CD14-positive monocyte (primary cell): ENCODE results near the gene GREB1. TPM values are rescaled to one million over a fixed set of nuclear protein-coding genes. Genes with fewer than 3 reads are reported as not detected.

Source experiments
- DNase-seq, 3 donors: peaks; one replicate each; pipeline ENCODE4 v3.0.0-alpha.2; 2011 to 2022
- H2AFZ ChIP-seq: 2 replicates; pipeline ENCODE4 v1.6.0; 2012; ENCODE audit warnings: mild to moderate bottlenecking, low read depth, low read length, inconsistent platforms; ENCODE audit not compliant: insufficient read depth, poor library complexity, severe bottlenecking
- H3K27ac ChIP-seq, 2 donors: 1 replicate in 1 of 2; 2 replicates in 1 of 2; pipeline ENCODE4 v1.5.1; 2012 to 2013; ENCODE audit warnings: low read length in 2 of 2, control low read depth in 1 of 2, inconsistent platforms in 1 of 2, low read depth in 1 of 2, mild to moderate bottlenecking in 1 of 2
- H3K27me3 ChIP-seq, 2 donors: one replicate each; pipeline versions ENCODE4 v1.6.0 to v1.6.1; 2011 to 2013; ENCODE audit warnings: low read length in 2 of 2; ENCODE audit not compliant: control insufficient read depth in 2 of 2, insufficient read depth in 2 of 2
- H3K36me3 ChIP-seq, 2 donors: replicated peaks in 1 of 2; 1 replicate in 1 of 2; 2 replicates in 1 of 2; pipeline versions ENCODE4 v1.5.1 to v1.6.1; 2012 to 2013; ENCODE audit warnings: low read length in 2 of 2, control low read depth in 1 of 2, inconsistent platforms in 1 of 2, mild to moderate bottlenecking in 1 of 2; ENCODE audit not compliant: insufficient read depth in 2 of 2, control insufficient read depth in 1 of 2
- H3K4me1 ChIP-seq, 2 donors: 1 replicate in 1 of 2; 2 replicates in 1 of 2; pipeline versions ENCODE4 v1.5.1 to v1.6.1; 2012 to 2013; ENCODE audit warnings: low read length in 2 of 2, control low read depth in 1 of 2, inconsistent platforms in 1 of 2, mild to moderate bottlenecking in 1 of 2, moderate library complexity in 1 of 2; ENCODE audit not compliant: insufficient read depth in 2 of 2, control insufficient read depth in 1 of 2
- H3K4me2 ChIP-seq: replicated peaks from 2 replicates; pipeline ENCODE3; 2012; ENCODE audit warnings: low read length, moderate library complexity, mild to moderate bottlenecking; ENCODE audit not compliant: poor library complexity, severe bottlenecking; ENCODE audit errors: extremely low read depth
- H3K4me3 ChIP-seq, 3 experiments: fragments of 200-600 bp in 1 of 3; sonication (generic) in 1 of 3; replicated peaks in 1 of 3; 1 replicate in 2 of 3; 2 replicates in 1 of 3; pipeline ENCODE4 v1.5.1; 2011 to 2013; ENCODE audit warnings: low read length in 3 of 3, mild to moderate bottlenecking in 3 of 3, control low read depth in 2 of 3, low read depth in 2 of 3, inconsistent platforms in 1 of 3, moderate library complexity in 1 of 3
- H3K79me2 ChIP-seq: 2 replicates; pipeline ENCODE4 v1.6.0; 2012; ENCODE audit warnings: mild to moderate bottlenecking, control low read depth, inconsistent platforms, low read length, moderate library complexity; ENCODE audit not compliant: insufficient read depth
- H3K9ac ChIP-seq: 2 replicates; pipeline ENCODE4 v1.6.0; 2017; ENCODE audit warnings: low read length, mild to moderate bottlenecking; ENCODE audit not compliant: insufficient read depth, poor library complexity, severe bottlenecking
- H3K9me3 ChIP-seq, 2 donors: replicated peaks in 1 of 2; 1 replicate in 1 of 2; 2 replicates in 1 of 2; pipeline versions ENCODE4 v1.5.1 to v1.6.1; 2012 to 2013; ENCODE audit warnings: low read length in 2 of 2, control low read depth in 1 of 2; ENCODE audit not compliant: control insufficient read depth in 1 of 2, insufficient read depth in 1 of 2
- H4K20me1 ChIP-seq: 2 replicates; pipeline ENCODE4 v1.6.0; 2012; ENCODE audit warnings: mild to moderate bottlenecking, low read length, control low read depth, moderate library complexity; ENCODE audit not compliant: insufficient read depth
- H3K27ac Mint-ChIP-seq, 7 donors: one replicate each; pipeline ENCODE4 v1.8.0; 2020; ENCODE audit warnings: mild to moderate bottlenecking in 7 of 7, mixed read lengths in 7 of 7, moderate library complexity in 6 of 7, inconsistent platforms in 2 of 7
- H3K27me3 Mint-ChIP-seq, 3 donors: one replicate each; pipeline ENCODE4 v1.8.0; 2021 to 2022; ENCODE audit warnings: low read depth in 3 of 3, mild to moderate bottlenecking in 3 of 3, mixed read lengths in 3 of 3, moderate library complexity in 3 of 3, inconsistent platforms in 1 of 3
- H3K36me3 Mint-ChIP-seq, 2 donors: one replicate each; pipeline ENCODE4 v1.8.0; 2020; ENCODE audit warnings: mixed read lengths in 2 of 2, inconsistent platforms in 1 of 2, mild to moderate bottlenecking in 1 of 2
- H3K4me1 Mint-ChIP-seq: one replicate; pipeline ENCODE4 v1.8.0; 2020; ENCODE audit warnings: mild to moderate bottlenecking, mixed read lengths
- H3K4me3 Mint-ChIP-seq, 2 donors: one replicate each; pipeline ENCODE4 v1.8.0; 2020; ENCODE audit warnings: mild to moderate bottlenecking in 2 of 2, mixed read lengths in 2 of 2, moderate library complexity in 1 of 2
- H3K9me3 Mint-ChIP-seq, 7 donors: one replicate each; pipeline ENCODE4 v1.8.0; 2020 to 2022; ENCODE audit warnings: mixed read lengths in 7 of 7, mild to moderate bottlenecking in 6 of 7, moderate library complexity in 6 of 7, inconsistent platforms in 2 of 7
- CTCF ChIP-seq: fragments of 200-600 bp; IDR thresholded peaks from one replicate; pipeline ENCODE4 v1.8.0; 2022; ENCODE audit warnings: antibody characterized with exemption, mild to moderate bottlenecking
- WGBS: methylation state at CpG from one replicate; pipeline ENCODE4 v1.1.5; 2013; ENCODE audit warnings: missing lambda C conversion rate; ENCODE audit not compliant: insufficient coverage; 5-methylcytosine and 5-hydroxymethylcytosine counted together
- intact Hi-C, 2 donors: fragments of 100-400 bp; cut with micrococcal nuclease; formaldehyde crosslinking; loops; one replicate each; pipeline versions ENCODE4 v1.15.0 to v1.15.1; 2023
- polyA plus RNA-seq, 3 donors: library from polyadenylated mRNA; depleted of rRNA in 1 of 3; unstranded in 2 of 3; stranded (reverse) in 1 of 3; fragments of 300-500 nt in 2 of 3; fragments of >200 nt in 1 of 3; fragmentation: Illumina TruSeq in 2 of 3; gene quantifications; 1 replicate in 2 of 3; 2 replicates in 1 of 3; pipeline ENCODE4 v1.2.3, GENCODE V29; 2012 to 2021

GREB1 gene
- polyA plus RNA-seq, 3 donors, result not detected

- peak overlapping the region in 1 of 2 donors; percentile 37 for H3K4me3 Mint-ChIP-seq
- no peaks in the 10 kb centered on the region for H4K20me1 ChIP-seq
- intact Hi-C loops, result loop anchor here in 1 of 2 donors (5.0 kb wide), 1 partner anchor 449 kb away; a partner anchor contains a TSS
Measured at GRCh38 chr2:11581124-11581796, 47.4 kb downstream of the GREB1 start.

More at GRCh38 chr2:11581124-11581796, 47.4 kb downstream of the GREB1 start:
- H3K27me3 Mint-ChIP-seq, result peaks cover 4% of the 10 kb centered on the region in 3 donors
- no peak for TF ChIP-seq CTCF
- Histone ChIP-seq H3K27me3 (no peaks in the 10 kb centered on the region), H3K27ac (no peak overlapping the region), H3K9ac (no peak overlapping the region), H2AFZ (no peak overlapping the region), H3K4me3 (no peak overlapping the region), H3K79me2 (no peaks in the 10 kb centered on the region), H3K4me1 (no peaks in the 10 kb centered on the region), H3K4me2 (no peak overlapping the region), H3K9me3 (no peaks in the 10 kb centered on the region), H3K36me3 (no peaks in the 10 kb centered on the region)
- 92% methylated on average over 5 of the region's 9 CpGs for WGBS
- H3K27ac Mint-ChIP-seq, result no peak overlapping the region
- H3K9me3 Mint-ChIP-seq, result no peaks in the 10 kb centered on the region
- no peak for DNase-seq
- H3K4me1 Mint-ChIP-seq, result peaks cover 8% of the 10 kb centered on the region
- H3K36me3 Mint-ChIP-seq, result no peaks in the 10 kb centered on the region
